ENCODE measurements around the gene SLC25A42. TPM values are rescaled to one million over a fixed set of nuclear protein-coding genes. Genes with fewer than 3 reads are reported as not detected.

SLC25A42 gene, protein sequence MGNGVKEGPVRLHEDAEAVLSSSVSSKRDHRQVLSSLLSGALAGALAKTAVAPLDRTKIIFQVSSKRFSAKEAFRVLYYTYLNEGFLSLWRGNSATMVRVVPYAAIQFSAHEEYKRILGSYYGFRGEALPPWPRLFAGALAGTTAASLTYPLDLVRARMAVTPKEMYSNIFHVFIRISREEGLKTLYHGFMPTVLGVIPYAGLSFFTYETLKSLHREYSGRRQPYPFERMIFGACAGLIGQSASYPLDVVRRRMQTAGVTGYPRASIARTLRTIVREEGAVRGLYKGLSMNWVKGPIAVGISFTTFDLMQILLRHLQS
- total RNA-seq, result 4.5 and 6.6 TPM in 2 replicates

DNA sequence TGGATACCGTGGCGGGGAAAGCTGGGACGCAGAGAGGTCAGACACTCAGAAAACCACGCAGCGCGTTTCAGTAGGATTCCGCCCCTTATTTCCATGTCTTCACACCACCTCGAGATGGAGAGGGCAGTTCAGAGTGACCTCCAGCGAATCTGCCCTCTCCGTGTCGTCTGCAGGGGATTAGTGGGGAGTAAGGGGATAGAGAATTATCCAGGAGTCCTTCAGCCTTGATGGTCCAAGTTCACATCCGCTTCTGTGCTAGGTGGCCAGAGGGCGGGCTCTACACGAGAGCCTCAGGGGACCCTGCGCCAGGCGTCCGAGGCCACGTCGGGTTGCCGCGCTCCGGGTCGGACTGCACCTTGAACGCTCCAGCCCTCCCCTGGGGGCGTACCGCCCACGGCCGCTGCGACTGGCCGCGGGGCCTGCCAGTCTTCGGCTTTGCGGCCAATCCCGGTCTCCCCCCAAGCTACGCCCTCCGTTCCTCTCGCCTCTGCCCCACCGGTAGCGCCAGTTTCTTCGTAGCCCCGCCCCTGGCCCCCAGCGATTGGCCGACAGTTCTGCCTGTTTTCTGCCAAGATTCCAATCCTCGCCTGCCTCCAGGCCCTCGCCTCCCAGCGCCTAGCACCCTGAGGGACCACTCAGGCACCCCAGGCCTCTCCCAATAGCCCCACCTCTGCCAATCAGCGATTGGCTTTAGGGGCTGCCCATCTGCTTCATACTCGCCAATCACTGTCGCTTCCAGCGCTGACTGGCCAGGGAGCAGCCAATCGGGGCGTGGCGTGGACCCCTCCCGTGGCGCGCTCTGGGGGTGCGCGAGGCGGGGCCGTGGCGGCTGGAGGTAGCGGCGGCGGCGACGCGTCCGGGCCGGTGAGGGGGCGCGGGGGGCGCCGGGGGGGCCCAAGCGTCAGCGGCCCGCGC, at the start of gene SLC25A42:
SLC25A42 (plus strand) TSS at position 812 of the 915 bp plus-strand sequence. CDS start 32,131 bp downstream, outside the sequence.

DNA sequence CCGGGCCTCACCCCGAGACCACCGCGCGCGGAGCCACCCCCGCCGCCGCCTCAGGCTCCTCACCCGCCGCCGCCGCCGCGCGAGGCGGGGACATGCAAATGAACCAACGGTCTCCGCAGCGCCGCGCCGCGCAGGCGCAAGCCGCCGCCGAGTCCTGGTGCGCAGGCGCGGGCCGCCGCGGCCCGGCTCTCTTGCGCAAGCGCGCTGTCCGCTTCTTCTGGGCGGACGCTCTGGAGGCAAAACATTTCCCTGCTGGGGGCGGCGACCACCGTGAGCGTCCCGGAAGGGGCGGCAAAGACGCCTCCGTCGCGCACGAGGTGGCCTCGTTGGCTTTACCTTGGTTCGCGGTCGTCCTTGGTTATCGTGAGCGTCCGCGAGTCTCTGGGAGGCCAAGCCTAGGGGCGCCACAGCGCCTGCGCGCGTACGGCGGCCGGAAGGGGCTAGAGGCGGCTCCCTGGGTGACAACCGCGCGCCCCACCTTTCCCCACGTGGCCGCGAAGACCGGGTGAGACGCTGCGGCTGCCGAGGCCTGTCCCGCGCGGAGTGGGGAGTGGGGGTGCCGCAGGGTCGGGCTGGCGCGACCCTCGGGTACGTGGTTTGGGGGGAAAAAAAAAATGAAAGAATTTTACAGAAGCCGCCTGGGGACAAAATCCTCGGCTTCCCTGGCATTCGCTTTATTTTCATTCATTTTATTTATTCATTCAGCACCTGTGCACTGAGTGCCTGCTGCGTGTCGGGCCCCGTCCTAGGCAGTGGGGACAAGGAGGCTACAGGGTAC, 30.2 kb upstream of the SLC25A42 start, which contains the start of the genes ARMC6 and SUGP2:
ARMC6 (plus strand) TSS at position 178 of the 778 bp plus-strand sequence. CDS start 607 bp downstream, outside the sequence.
SUGP2 (minus strand) TSS at position 92 of the 778 bp plus-strand sequence. CDS start 2,446 bp downstream, outside the sequence.

DNA sequence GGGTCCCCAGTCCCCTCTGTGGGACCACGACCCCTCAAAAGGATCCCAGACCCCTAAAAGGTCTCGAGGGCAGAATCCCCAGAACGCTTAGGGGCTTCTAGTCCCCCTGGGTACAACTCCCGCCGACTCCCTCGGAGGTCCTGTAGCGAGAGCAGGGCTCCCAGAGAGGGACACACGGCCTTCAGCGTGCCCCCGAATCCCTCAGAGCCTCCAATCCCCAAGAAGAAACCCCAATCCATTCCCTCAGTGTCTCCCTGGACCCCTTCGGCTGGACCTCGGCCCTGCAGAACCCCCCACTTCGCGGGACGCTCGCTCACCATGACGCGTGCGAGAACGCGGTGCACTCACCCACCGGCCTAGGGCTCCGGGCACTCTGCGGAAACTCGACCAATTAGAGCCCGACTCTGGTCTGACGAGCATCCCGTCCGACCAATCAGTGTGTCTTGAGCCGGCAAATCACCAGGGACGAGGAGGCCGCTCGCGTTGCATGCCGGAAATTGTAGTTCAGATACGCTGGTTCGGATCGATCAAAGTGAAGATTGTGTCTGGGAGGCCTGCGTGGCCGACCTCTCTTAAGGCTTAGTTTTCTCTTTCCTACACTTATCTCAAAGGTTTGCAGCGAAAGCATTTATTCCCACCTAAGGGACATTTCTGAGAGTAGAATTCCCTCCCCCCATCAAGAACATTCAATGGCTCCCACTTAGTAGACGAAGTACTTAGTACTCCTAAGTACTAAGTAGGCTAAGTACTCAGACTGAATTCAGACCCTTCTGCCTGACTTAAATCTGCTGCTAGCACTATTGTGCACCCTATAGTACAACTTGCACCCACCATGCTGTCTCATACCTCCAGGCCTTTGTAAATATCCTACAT, 74.6 kb downstream of the SLC25A42 start, which contains the start of gene TMEM161A:
TMEM161A (minus strand) TSS at position 370 of the 873 bp plus-strand sequence; CDS start at position 320, 50 bp downstream.

Other genes starting within 250 kb of the SLC25A42 start
- gene UPF1, start 232.0 kb upstream of the SLC25A42 start, total RNA-seq, result 84.6 and 89.3 TPM in 2 replicates
- 0.89 and 1.1 TPM in 2 replicates for gene CERS1, start 167.8 kb upstream of the SLC25A42 start, total RNA-seq
- gene COPE, start 144.6 kb upstream of the SLC25A42 start, total RNA-seq, result 260 and 280 TPM in 2 replicates
- 49.1 and 53.5 TPM in 2 replicates for gene DDX49, start 144.3 kb upstream of the SLC25A42 start, total RNA-seq
- 85.0 and 94.4 TPM in 2 replicates for gene HOMER3, start 122.8 kb upstream of the SLC25A42 start, total RNA-seq
- gene SUGP2, start 30.5 kb upstream of the SLC25A42 start, total RNA-seq, result 47.0 and 47.7 TPM in 2 replicates
- 41.9 and 63.4 TPM in 2 replicates for gene ARMC6, start 30.4 kb upstream of the SLC25A42 start, total RNA-seq
- gene TMEM161A, start 74.5 kb downstream of the SLC25A42 start, total RNA-seq, result 19.3 and 25.5 TPM in 2 replicates
- not detected in 2 replicates for gene MEF2B, start 106.3 kb downstream of the SLC25A42 start, total RNA-seq
- gene BORCS8, start 128.2 kb downstream of the SLC25A42 start, total RNA-seq, result 13.0 and 22.6 TPM in 2 replicates
- gene RFXANK, start 128.3 kb downstream of the SLC25A42 start, total RNA-seq, result 43.5 and 50.0 TPM in 2 replicates
- 8.6 and 20.6 TPM in 2 replicates for gene NR2C2AP, start 139.4 kb downstream of the SLC25A42 start, total RNA-seq
- under 0.01 TPM in 1 of 2 replicates, not detected in the other for gene NCAN, start 148.0 kb downstream of the SLC25A42 start, total RNA-seq
- 0.12 and 0.33 TPM in 2 replicates for gene TM6SF2, start 209.3 kb downstream of the SLC25A42 start, total RNA-seq